Muscle of back (tissue), 11 donors: Measurements from ENCODE around the gene FREM2. TPM values are rescaled to one million over a fixed set of nuclear protein-coding genes. Genes with fewer than 3 reads are reported as not detected.

ENCODE experiments used
- DNase-seq, 3 donors: peaks; one replicate each; pipeline versions ENCODE4 v3.0.0 to v3.0.0-alpha.2; 2013
- polyA plus RNA-seq, 10 donors: library from polyadenylated mRNA; unstranded; fragments of 120-200 nt; gene quantifications; one replicate each; pipeline ENCODE4 v1.2.1, GENCODE V29; 2013; ENCODE audit not compliant: insufficient read length in 10 of 10

The FREM2 gene
- polyA plus RNA-seq, 10 donors, result 6.2 to 13.4 (median 9.7) TPM

DNA sequence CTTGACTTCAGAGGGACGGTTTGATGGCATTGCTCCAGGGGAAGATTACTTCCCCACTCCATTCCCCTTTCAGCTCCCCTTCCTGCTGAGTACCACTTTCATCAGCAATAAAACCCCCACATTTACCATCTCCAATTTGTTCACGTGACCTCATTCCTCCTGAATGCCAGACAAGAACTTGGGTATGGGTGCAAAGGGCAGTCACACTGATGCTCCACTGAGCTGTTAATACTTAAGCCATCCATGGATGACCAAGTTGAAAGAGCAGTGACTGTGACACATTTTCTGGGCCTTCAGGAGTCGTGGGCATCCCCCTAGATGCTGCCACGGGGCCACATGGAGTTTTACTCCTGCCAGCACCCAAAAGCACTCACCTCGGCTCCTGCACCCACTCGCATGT lies 210.6 kb downstream of the FREM2 start:
- no peak for DNase-seq

DNA sequence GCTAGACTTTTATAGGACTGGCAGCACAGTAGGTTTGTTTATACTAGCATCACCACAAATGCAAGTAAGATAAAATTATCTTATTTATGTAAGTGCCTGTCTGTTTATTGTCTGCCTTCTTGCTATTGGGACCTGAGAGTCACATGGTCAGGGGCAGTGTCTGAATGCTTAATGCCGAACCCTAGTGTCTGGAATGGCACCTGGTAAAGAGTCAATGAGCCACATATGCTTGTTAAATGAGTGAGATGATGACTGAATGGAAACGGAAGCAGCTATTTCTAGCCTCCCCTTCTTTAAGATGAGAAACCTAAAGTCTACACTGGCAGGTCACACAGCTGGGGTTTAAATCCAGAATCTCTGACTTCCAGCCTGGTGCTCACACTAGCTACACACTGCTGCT lies 211.6 kb downstream of the FREM2 start:
- DNase-seq, result no peak

DNA sequence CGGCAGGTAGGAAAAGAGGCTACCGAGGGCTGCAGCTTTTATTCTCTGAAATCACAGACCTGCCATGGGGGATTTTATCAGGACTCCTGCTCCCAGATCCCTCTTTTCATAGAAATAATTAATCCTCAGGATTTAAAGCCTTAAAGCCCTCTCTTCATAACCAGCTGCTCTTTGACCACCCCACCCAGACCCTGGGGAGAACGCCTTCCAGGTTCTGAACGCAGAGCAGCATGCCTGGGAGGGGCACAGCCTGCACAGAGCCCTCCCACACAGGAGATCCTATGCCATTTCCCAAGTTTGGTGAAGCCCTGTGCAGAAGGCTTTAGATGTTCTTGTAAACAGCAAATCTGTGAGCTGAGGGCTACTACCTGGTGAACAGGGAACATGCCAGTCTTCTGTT lies 212.7 kb downstream of the FREM2 start:
- DNase-seq, result no peak

DNA sequence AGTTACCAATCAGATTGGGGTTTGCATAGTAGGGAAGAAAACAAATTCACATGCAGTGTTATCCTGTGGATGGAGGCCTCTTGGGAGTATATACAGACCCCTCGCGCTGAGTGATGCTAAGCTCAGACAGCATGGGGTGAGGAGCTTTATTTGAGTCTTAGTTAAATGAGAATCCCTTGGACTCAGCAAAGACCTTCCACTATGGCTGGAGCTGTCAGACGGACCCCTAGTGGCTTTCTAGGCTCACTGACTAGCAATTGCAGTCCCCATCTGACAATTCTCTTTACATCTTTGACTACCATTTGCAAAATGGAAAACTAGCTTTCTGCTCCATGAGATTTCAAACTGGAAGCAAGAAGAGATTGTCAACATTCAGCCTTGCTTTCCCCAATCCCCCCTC lies 213.3 kb downstream of the FREM2 start:
- no peak for DNase-seq

DNA sequence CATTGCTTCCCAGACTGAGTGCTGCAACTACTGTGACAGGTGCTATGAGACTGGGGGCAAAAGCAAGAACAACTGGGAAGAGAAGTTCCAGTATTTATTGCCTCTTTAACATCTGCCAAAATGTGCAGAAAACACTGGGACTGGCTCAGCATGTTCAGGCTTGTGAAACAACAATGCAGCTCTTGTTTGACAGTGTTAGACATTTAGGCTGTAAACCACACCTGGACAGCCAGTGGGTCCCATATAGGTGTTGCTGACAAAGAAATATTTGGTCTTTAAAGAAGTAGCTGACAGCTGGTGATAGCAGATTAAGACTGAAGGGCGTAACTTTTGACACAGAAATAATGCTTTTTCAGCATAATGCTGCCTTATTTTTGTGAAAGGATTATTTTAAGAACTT lies 215.7 kb downstream of the FREM2 start:
- no peak for DNase-seq

DNA sequence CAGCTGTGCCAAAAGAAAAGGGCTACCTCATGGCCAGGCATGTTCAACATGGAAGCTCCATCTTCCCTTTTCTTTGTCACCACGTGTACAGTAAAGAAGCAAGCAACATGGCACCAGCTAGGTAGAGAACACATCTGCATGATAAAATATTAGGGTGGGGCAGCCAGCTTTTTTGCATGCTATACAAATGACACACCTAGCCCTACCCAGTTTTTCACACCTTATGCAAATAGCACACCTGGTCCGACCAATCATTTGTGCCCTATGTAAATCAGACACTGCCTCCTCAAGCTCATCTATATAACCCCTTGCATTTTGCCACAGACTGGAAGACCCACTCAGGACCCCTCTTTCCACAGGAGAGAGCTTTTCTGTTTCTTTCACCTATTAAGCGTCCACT lies 218.2 kb downstream of the FREM2 start:
- DNase-seq, result no peak

DNA sequence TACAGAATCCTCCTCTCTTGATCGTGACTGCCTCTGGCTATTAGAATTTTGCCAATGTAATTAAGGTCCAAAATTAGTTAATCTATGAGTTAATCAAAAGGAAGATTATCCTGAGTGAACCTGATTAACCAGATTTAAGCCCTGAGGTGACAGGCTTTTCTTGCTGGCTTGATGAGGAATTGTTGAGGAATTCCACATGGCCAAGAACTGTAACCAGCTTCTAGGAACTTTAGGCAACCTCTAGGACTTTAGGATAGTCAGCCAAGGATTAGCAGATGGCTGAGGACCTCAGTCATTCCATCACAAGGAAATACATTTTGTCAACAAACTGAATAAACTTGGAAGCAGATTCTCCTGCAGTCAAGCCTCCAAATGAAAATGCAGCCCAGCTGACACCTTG lies 219.0 kb downstream of the FREM2 start:
- DNase-seq, result no peak

DNA sequence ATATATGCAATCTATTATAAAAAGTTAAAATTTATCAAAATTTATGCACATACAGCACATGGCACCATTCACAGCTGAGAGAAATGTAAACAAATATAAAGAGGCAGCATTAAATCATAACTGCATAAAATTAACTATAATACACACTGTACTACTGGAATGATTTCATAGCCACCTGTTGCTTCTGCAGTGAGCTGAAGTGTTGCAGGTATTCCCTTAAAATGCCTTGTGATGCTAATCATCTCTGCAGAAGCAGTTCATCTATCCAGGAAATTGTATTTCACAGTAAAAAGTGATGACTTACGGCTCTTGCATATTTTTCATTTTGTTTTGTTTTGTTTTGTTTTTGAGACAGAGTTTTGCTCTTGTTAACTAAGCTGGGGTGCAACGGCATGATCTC lies 221.7 kb downstream of the FREM2 start:
- no peak for DNase-seq

DNA sequence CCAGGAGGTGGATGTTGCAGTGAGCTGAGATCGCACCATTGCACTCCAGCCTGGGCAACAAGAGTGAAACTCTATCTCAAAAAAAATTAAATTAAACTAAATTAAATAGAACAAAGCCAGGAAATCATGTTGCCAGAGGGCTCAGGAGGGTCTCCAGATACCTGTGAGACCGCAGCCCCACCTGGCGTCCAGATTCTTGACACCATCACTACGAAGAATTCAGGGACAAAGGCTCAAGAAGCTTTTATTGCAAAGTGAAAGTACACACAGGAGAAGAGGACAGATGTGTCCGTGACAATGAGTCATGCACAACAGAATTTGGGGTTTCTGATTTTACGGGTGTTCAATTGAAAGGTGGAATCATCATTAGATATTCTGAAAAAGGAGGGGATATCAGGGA lies 227.2 kb downstream of the FREM2 start:
- no peak for DNase-seq

DNA sequence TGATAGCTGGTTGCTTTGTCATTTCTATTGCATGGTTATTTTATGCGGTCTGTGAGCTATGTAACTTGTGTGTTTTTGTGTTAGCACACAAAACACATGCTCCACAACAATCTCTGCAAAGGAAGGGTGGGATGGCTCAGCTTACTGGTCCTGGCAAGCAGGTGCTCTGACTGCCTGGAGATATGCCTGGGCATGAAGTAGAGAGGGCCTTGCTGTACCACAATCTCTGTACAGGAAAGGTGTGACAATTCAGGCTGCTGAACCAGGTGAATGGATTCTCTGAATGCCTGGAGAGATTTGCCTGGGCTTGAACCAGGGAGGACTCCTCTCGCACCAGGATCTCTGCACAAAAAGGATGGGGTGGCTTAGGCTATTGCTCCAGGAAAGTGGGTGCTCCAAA lies 234.2 kb downstream of the FREM2 start:
- DNase-seq, result no peak

DNA sequence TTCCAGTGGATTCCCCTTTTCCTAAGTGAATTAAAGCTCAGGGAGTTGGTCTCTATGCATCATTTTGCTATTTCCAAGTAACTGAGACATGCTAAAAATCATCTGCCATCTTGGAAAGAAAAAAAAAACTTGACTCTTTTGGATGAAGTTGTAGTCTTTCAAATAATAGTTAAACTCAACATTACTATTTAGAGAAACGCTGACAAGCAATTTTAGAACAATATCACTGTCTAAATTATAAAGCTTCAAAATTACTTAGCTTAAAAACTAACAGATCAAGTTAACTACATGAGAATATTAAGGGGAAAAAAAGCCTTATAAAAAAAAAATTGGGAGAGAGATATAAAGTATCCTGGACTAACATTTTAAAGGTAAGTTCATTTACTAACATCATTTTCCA lies 235.3 kb downstream of the FREM2 start:
- no peak for DNase-seq

DNA sequence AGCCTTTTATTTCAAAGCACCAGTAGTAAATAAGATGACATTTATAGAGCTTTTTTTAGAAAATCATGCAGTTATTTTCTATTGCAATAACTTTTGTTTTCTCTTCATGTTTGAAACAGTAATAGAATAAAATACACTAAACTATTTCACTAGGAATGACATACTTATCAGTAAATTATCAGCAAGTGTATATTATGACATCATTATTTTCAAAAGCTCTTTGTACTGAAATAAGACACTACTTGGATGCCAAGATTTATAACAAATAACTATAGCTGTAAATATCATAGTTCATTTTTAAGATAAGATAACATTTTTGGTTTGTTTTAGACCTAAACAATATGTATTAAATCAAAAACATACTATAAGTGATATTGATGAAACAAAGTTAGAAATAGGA lies 246.9 kb downstream of the FREM2 start:
- no peak for DNase-seq
